NCI-H1105 treated with DMSO at 0.1 percent for 48 hours (cell line): Measurements from ENCODE around the gene SWSAP1.
"Not testable (repeated sequence)": the region's sequence is repeated elsewhere in the genome, so short reads cannot be mapped to it uniquely, and the experiment has no call there.

Experiments used
- DNase-seq: peaks from one replicate; lab custom pipeline; 2025; lab: John Stamatoyannopoulos, UW

Gene SWSAP1, protein sequence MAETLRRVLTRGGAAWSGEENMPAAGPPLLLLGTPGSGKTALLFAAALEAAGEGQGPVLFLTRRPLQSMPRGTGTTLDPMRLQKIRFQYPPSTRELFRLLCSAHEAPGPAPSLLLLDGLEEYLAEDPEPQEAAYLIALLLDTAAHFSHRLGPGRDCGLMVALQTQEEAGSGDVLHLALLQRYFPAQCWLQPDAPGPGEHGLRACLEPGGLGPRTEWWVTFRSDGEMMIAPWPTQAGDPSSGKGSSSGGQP

DNA sequence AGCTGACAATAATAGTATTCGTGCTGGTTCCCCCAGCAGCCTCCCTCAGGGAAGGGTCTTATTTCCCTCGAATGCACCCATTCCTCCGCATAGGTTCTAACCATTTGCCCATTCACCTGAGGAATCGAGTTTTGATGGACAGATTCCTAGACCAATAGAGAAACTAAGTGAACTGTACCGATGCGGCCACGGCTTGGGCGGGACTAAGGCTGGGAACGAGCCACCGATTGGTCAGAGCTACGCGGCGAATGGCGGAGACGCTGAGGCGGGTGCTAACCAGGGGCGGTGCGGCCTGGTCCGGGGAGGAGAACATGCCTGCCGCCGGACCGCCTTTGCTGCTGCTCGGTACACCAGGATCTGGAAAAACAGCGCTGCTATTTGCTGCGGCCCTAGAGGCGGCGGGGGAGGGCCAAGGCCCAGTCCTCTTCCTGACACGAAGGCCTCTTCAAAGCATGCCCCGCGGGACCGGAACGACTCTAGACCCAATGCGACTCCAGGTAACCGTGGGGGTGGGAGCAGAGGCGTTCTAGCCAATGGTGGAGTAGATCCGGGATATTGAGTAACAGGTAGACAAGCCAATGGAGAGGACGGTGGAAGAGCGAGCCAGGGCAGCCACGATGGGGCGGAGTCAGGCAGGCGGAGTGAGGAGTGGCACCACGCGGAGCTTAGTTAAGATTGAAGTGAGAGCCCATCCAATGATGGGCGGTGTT lies at the start of gene SWSAP1:
TSS of gene SWSAP1 (plus strand) at position 234 of the 710 bp plus-strand sequence. CDS start at position 249, 15 bp downstream.
- peak; percentile 100 for DNase-seq

DNA sequence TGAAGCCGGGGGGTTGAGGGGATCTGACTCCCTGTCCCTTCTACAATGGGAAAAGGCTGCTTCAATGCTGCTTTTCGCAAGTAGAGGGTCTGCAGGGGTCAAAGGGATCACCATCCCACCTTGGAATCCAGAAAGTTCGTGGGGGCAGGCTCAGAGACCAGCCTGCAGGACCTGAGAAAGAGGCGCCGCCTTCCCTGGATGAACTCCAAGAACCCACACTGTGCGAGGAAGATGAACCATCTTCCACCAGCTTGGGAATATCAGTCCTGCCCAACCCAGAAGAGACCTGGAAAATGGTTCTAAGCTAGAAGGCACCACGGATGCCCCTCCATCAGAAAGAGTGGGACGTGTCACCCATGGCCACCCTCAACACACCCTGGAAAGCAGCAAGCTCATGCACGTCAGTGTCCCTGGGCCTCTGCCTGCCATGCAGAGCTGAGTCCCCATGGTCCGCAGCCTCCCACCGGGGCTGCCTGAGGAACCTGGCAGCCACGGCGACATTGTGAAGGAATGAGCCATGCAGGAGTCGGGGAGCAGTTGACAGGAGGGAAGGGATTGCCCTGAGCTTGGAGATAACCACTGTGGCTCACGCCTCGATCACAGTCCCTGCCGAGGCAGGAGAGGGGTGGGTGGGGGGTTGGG lies 49.6 kb upstream of the SWSAP1 start:
- no peak for DNase-seq

DNA sequence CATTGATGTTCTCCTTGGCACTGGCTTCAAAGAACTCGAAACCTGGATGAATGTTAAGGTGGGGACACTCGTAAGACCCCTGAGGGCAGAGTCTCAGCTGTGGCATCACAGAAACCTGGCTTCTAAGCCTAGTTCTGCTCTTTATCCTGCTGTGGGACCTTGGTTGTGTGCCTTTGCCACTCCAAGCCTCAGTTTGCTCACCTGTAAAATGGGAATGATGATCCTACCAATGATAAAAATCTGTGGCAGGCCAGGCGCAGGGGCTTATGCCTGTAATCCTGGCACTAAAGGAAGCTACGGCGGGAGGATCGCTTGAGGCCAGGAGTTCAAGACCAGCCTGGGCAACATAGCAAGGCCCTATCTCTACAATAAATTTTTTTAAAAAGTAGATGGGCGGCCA lies 48.9 kb upstream of the SWSAP1 start:
- DNase-seq: no peak

DNA sequence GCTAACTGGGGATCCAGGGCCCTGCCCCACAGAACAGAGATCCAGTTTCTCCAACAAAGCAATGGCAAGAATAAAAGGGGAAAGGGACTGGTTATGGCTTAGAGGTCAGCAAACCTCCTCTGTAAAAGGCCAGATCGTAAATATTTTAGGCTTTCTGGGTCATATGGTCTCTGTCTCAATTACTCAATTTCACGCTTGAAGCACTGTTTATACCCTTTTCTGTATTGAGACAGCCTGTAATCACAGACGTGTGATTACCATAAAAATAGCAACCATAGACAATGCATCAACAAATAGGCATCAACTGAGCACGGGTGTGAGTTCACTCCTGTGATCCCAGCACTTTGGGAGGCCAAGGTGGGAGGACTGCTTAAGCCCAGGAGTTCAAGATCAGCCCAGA lies 44.3 kb upstream of the SWSAP1 start:
- DNase-seq: no peak

DNA sequence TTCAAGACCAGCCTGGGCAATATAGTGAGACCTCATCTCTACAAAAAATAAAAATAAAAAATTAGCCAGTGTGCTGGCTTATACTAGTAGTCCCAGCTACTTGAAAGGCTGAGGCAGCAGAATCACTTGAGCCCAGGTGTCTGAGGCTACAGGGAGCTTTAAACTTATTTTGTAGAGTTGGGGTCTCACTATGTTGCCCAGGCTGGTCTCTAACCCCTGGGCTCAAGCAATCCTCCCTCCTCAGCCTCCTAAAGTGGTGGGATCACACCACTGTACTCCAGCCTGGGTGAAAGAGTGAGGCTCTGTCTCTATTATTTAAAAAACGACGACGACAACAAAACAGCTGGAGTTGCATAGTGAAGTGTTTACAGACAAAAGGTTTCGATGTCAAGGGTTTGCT lies 43.0 kb upstream of the SWSAP1 start:
- no peak for DNase-seq

DNA sequence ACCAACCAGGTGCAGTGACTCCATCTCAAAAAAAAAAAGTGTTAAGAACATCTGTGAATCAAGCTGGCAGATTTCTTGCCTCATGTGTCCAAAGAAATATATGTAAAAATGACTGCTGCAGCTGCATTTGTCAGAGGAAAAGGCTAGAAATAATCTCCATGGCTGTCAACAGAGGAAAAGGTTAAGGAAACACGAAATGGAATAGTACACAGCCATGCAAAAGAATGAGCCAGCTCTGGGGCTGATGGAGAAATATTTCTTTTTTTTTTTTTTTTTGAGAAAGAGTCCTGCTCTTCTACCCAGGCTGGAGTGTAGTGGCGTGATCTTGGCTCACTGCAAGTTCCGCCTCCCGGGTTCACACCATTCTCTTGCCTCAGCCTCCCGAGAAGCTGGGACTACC lies 41.6 kb upstream of the SWSAP1 start:
- DNase-seq: no peak

DNA sequence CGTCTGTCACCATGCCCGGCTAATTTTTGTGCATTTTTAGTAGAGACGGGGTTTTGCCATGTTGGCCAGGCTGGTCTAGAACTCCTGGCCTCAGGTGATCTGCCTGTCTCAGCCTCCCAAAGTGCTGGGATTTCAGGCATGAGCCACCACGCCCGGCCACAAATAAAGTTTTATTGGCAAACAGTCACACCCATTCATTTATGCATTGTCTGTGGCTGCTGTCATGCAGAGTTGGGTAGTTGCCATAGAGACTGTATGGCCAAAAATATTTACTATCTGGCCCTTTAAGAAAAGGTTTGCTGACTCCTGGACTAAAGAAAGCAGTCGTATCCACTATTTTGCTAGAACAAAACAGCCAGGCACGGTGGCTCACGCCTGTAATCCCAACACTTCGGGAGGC lies 40.6 kb upstream of the SWSAP1 start:
- not testable (repeated sequence) for DNase-seq

DNA sequence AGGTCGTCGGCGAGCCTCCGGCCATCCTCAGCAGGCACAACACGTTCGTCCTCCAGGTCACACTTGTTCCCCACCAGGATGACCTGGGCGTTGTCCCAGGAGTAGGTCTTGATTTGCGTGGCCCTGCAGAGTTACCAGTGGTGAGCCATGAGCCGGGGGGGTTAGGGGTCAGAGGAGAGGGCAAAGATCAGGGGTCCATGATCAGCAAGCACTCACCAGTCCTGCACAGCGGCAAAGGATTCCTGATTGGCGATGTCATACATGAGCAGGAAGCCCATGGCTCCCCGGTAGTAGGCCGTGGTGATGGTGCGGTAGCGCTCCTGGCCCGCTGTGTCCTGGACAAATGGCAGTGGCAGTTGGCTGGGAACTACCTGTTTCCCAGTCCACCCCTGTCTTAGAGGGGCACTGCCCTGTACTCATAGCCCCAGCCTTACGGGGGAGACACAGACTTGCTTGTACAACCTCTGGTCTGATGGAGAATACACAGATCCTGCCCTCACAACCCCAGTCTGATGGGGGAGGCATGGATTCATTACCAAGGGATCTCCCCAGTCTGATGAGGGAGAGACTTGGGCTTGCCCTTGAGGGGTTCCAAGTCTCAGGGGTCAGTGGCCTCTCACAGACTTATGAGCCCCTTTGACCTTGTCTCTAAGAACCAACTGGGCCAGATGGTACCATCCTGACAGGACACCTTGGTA lies 38.9 kb upstream of the SWSAP1 start:
- no peak for DNase-seq

DNA sequence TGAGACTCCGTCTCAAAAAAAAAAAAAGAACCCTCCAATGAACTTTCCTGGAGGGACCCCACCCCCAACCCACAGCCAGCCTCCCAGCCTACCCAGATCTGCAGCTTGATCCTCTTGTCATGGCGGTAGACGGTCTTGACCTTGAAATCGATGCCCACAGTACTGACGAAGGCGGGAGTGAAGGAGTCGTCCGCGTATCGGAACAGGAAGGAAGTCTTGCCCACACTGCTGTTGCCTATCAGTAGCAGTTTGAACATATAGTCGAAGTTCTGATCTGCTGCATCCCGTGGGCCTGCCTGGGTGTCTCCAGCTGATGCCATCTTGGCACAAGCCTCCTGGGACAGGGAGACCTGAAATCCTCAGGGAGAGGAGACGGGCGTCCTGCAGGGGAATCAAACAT lies 37.4 kb upstream of the SWSAP1 start:
- no peak for DNase-seq

DNA sequence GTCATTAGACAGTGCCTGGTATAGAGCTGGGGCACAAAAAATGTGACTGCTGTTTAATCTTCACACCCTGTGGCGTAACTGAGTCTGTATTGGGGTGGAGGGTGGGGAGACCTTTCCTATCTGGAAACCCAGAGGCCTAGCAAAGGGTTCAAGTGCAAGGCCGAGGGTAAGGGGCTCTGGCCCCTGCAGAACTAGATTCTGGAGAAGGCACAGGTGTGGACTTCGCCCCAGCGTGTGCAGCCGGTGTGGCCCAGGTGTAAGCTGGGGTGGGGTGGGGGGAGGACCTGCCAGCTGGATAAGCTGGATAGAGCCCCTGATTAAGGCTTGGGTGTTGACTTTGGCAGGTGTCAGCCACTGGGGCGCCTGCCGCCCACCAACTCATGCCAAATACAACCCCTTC lies 36.3 kb upstream of the SWSAP1 start:
- peak; percentile 10 for DNase-seq

DNA sequence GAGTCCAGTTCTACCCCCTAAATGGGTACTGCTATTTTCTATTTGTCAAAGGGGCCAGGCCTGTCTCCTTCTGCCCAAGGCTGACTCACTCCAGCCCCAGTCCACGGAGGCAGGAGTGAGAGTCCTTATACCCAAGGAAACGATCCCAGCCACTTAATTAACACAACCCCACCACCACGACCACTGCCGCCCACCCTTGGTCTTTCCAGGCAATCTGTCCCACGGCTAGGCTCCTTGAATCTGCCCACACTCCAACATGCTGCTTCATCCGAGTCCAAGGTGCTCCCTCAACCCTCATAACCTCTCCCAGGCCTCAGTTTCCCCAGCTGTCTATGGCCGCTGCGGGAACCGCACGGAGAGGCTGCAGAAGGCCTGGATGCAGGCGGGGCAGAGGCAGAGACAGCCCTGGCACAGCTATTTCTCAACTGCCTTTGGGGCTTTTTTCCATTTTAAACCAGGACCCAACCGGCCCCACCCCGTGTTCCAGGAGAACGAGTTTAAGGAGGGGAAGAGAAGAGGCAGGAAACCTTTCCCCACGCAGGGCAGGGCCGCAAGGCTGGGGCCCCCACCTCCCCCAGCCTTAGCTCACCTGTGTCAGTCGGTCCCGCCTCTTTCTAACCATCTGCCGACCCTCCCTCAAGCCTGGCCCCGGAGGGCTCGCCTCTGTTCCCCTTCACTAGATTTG lies 35.8 kb upstream of the SWSAP1 start:
- no peak for DNase-seq

DNA sequence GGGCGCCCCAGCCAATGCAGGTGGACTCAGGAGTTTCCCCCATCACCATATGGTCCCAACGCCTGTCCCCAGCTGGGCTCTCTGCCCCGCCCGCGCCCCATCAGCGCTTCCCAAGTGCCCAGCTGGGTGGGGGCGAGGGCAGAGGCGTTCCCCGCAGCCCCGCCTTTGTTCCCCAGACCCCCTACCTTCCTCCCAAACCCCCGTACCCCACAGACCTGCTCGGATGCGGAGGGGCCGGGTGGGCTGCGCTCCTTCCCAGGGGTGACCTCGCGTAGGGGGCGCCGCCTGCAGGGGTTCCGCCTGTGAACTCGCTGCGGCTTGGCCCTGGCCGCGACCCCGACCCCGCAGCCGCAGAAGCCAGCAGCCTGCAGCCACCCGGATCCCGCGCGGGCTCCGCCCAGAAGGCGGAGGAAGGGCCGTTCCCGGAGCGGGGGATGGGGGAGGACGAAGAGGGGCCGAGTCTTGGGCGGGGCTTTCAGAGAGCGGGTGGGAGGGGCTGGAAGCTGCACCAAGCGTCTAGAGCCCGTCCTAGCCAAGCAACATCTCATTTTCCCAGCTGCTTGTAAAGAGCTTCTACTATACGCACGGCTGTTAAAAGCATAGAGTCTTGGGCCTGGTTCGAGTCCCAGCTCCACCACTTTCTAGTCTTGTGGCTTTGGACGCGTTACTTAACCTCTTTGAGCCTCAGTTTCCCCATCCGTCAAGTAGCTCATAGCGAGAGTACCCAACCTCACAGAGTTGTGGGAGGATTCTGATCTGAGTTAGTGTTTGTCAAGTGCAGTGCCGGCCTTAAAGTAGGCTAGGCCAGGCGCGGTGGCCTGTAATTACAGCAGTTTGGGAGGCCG lies 35.0 kb upstream of the SWSAP1 start, which contains the start of gene RAB3D:
TSS of gene RAB3D (minus strand) at position 404 of the 845 bp plus-strand sequence. CDS start 2,258 bp downstream, outside the sequence.
- peak; percentile 89 for DNase-seq

DNA sequence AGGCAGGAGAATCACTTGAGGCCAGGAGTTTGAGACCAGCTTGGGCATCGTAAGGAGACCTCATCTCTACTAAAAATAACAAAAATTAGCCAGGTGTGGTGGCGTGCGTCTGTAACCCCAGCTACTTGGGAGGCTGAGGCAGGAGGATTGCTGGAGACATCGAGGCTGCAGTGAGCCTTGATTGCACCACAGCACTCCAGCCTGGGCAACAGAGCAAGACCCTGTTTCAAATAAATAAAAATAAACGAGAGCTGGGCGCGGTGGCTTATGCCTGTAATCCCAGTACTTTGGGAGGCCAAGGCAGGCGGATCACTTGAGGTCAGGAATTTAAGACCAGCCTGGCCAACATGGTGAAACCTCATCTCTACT lies 34.4 kb upstream of the SWSAP1 start:
- not testable (repeated sequence) for DNase-seq

DNA sequence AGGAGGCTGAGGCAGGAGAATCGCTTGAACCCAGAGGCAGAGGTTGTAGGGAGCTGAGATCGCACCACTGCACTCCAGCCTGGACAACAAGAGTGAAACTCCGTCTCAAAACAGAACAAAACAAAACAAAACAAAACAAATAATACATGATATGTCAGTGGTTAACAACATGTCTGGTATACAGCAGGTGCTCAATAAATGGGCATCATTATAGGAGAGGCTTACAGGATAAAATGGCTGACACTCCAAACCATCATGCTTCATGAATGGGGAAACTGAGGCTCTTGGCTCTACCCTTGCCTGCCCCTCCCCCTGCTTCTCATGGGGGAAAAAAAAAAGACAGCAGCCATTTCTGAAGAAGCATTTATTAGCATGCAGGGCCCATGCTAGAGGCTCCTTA lies 32.0 kb upstream of the SWSAP1 start:
- DNase-seq: no peak

DNA sequence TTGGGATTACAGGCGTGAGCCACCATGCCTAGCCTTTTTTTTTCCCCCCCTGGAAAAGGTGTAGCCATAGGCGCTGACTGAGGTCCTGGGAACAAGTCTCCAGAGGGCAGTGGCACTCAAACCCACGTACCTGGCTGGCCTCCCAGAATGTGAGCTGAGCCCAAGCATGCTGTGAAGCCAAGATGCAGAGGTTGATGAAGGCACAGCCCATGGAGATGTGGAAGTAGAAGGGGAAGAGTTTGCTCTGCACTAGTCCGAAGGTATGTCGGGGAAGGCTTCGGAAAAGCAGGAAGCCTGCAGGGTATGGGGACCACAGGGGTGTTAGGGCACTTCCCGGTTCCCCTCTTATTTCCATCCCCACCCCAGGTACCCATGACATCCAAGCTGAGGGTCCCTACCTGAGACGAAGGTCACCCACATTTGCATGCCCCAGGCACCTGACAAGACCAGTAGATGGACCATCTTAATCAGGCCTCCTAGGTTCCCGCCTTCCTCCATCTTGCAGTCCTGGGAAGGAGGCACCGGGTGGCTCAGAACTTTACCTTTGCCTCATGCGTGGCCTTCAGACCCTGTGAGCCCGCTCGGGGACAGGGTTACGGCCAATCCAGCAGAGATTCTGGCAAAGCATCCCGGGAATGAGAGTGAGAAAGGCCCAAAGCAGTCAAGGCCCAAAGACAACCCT lies 29.2 kb upstream of the SWSAP1 start:
- DNase-seq: no peak

DNA sequence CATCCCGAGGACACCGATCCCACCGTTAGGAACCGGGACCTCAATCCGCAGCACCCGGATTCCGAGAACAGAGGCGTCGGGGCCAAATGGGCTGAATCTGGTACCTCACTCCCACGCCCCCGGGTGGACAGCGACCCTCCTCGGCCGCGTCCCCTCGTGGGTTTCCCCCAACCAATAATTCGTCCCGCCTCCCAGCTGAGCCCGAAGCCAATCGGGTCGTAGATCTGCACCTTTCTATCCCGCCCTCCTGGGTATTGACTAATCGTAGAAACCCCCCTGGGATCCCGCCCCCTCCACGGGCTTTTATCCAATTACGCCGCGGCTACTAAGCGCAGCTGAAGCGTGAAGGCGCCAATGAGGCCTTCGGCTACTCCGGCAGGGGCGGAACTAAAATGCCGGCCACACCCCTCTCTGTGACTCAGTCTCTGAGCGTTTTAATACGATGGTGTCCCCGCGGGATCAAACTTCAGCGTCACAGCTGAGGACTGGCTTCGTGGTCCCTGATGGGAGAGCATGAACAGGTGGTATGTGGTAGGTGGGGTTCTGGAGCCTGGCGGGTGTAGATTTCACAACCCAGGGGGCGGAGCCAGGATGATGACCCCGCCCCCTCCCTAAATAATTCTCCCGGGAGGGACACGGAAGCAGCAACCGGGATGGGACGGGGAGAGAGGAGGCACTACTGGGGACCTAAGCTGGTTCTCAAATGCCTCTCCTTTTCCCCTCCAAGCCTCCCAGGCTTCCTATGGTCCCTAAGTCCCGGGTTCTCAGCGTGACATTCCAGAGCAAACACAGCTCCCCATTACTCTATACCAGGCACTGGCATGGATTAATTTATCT lies 28.1 kb upstream of the SWSAP1 start, which contains the start of the genes CCDC159 and TMEM205:
TSS of gene CCDC159 (plus strand) at position 416 of the 837 bp plus-strand sequence. CDS start at position 504, 88 bp downstream.
TSS of gene TMEM205 (minus strand) at position 165 of the 837 bp plus-strand sequence. CDS start 649 bp downstream, outside the sequence.
- peak; percentile 99 for DNase-seq

DNA sequence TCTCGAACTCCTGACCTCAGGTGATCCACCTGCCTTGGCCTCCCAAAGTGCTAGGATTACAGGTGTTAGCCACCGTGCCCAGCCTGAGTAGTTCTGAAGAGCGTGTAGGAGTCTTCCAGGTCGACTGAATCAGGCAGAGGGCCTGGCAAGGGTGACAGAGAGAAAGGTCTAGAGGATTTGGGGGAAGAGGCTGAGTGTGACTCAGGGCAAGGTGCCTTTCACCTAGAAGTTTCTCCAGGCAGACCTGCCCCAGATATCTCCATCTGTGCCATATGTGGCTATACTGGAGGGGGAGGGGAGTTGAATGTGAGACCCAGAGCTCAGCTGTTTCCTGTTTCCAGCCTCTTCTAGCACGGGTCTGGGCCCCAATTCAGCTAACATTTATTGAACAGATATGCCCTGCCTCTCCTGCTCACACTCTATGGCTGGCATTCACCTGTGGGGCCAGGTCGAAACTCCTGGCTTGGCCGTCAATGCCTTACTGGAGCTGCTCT lies 26.9 kb upstream of the SWSAP1 start:
- DNase-seq: no peak

DNA sequence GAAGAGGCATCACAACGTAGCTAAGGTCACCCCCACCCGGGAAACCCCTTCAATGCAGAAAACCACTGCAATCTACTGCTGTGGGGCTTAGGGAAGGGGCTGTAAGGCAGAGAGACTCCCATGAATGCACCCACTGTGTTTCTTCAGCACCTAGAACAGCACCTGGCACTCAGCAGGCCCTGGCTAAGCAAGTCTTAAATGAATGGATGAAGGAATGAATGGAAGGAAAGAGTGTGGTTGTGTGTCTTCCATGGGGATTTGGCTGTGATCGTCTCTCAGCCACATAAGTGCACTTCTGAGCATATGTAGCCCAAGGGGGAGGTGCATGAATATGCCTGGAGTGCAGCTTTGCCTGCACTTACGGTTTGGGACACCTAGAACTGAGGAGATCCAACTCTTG lies 25.3 kb upstream of the SWSAP1 start:
- DNase-seq: no peak

DNA sequence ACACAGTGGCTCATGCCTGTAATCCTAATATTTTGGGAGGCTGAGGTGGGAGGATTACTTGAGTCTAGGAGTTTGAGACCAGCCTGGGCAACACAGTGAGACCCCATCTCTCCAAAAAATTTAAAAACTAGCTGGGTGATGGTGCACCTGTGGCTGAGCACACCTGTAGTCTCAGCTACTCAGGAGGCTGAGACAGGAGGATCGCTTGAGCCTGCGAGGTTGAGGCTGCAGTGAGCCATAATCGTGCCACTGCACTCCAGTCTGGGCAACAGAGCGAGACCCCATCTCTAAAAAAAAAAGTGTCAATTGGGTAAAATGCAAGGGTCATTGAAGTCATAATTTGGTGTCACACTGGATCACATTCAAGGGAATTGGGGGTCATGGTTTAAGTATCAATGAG lies 20.4 kb upstream of the SWSAP1 start:
- not testable (repeated sequence) for DNase-seq
